Choroid plexus epithelial cell (primary cell): ENCODE results near the gene THAP4.

Source experiments
- DNase-seq: peaks from one replicate; pipeline ENCODE4 v3.0.0-alpha.2; 2010; ENCODE audit warnings: low read depth
- H3K4me3 ChIP-seq: 2 replicates; pipeline ENCODE4 v1.5.1; 2011; ENCODE audit warnings: low read depth, mild to moderate bottlenecking, control low read depth, low read length, moderate library complexity
- TF ChIP-seq, protein P1 (sequence below): conservative IDR thresholded peaks from 2 replicates; pipeline ENCODE4 v1.5.1; 2011; ENCODE audit warnings: low read depth, mild to moderate bottlenecking, control low read depth, inconsistent platforms, low read length, moderate library complexity

The THAP4 gene

DNA sequence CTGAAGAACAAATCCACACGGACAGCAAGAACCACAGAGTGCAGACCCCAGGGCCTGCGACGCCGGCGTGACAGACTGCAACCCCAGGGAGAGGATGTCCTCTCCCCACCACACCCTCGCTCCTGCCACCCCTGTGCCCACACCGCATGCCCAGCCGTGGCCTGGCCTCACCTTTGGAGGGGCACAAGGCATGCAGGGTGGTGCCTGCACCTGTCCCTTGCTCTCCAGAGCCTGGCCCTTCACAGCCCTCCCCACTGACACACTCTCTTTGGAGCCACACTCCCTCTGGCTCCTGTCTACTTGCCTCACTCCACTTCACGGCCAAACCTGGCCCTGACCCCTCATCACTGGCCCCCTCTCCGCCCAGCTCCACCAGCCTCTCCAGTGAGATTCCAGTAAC, 9.3 kb downstream of the THAP4 start:
- DNase-seq = no peak
- no peak overlapping the region for H3K4me3 ChIP-seq
- TF ChIP-seq, protein P1, sequence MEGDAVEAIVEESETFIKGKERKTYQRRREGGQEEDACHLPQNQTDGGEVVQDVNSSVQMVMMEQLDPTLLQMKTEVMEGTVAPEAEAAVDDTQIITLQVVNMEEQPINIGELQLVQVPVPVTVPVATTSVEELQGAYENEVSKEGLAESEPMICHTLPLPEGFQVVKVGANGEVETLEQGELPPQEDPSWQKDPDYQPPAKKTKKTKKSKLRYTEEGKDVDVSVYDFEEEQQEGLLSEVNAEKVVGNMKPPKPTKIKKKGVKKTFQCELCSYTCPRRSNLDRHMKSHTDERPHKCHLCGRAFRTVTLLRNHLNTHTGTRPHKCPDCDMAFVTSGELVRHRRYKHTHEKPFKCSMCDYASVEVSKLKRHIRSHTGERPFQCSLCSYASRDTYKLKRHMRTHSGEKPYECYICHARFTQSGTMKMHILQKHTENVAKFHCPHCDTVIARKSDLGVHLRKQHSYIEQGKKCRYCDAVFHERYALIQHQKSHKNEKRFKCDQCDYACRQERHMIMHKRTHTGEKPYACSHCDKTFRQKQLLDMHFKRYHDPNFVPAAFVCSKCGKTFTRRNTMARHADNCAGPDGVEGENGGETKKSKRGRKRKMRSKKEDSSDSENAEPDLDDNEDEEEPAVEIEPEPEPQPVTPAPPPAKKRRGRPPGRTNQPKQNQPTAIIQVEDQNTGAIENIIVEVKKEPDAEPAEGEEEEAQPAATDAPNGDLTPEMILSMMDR = no peak

DNA sequence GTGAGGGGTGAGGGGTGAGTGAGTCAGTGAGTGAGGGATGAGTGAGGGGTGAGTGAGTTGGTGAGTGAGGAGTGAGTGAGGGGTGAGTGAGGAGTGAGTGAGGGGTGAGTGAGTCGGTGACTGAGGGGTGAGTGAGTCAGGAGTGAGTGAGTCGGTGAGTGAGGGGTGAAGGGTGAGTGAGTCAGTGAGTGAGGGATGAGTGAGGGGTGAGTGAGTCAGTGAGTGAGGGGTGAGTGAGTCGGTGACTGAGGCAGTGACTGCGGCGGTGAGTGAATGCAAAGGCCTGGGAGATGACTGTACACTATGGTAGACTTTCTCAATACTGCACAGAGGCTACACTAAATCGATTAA, 16.6 kb downstream of the THAP4 start:
- no peak overlapping the region for H3K4me3 ChIP-seq
- TF ChIP-seq, protein P1 = no peak
- DNase-seq = peak; percentile 40

DNA sequence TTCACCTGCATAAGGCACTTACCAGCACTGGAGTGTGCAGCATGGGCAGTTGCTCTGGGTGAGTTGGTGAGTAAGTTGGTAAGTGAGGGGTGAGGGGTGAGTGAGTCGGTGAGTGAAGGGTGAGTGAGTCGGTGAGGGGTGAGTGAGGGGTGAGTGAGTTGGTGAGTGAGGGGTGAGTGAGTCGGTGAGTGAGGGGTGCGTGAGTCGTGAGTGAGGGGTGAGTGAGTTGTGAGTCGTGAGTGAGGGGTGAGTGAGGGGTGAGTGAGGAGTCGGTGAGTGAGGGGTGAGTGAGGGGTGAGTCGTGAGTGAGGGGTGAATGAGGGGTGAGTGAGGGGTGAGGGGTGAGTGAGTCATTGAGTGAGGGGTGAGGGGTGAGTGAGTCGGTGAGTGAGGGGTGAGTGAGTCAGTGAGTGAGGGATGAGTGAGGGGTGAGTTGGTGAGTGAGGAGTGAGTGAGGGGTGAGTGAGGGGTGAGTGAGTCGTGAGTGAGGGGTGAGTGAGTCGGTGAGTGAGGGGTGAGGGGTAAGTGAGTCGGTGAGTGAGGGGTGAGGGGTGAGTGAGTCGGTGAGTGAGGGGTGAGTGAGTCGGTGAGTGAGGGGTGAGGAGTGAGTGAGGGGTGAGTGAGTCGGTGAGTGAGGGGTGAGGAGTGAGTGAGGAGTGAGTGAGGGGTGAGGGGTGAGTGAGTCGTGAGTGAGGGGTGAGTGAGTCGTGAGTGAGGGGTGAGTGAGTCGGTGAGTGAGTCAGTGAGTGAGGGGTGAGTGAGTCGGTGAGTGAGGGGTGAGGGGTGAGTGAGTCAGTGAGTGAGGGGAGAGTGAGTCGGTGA, 17.1 kb downstream of the THAP4 start:
- H3K4me3 ChIP-seq = no peak overlapping the region
- no peak for DNase-seq
- TF ChIP-seq, protein P1 = no peak

DNA sequence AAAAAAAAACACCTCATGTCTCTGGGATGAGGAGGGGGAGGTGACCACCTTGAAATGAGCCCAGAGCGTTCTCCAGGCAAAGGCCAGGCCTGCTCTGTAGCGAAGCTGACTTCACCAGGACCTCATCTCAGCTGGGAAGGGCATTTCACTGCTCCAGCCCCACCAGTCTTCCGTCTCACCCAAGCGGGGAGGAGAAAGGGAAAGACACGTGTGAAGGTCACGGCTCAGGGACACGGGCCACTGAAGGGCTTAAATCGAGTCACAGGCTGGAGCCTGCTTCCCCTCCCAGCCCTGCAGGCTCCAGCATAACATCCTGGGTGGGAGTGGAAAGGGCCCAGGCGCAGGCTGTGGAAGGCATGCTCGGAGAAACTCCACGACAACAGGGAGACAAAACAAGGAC, 18.1 kb downstream of the THAP4 start:
- H3K4me3 ChIP-seq = no peak overlapping the region
- TF ChIP-seq, protein P1 = no peak
- DNase-seq = no peak

DNA sequence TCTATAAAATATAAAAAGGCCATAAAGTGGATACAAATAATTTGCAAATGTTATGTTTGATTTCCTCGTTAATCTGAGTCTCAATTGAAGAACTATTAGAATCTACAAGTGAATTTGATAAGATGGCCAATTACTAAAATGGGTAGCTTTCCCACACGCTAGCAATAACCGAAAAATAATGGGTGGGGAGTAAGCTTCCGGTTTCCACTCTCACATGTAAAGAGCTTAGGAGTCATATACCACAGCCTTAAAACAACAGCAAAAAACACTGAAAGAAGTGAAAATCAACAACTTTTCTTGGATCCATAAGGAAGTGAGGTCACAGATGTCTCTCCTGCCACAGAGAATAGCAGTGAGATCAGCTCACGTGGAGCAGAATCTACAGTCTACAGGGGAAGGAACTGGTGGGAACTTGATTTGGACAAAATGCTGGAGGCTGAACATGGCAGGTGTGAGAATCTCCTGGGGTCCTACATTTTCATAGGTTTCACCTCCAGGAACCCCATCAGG, 18.6 kb downstream of the THAP4 start:
- H3K4me3 ChIP-seq = no peak overlapping the region
- TF ChIP-seq, protein P1 = no peak
- no peak for DNase-seq

DNA sequence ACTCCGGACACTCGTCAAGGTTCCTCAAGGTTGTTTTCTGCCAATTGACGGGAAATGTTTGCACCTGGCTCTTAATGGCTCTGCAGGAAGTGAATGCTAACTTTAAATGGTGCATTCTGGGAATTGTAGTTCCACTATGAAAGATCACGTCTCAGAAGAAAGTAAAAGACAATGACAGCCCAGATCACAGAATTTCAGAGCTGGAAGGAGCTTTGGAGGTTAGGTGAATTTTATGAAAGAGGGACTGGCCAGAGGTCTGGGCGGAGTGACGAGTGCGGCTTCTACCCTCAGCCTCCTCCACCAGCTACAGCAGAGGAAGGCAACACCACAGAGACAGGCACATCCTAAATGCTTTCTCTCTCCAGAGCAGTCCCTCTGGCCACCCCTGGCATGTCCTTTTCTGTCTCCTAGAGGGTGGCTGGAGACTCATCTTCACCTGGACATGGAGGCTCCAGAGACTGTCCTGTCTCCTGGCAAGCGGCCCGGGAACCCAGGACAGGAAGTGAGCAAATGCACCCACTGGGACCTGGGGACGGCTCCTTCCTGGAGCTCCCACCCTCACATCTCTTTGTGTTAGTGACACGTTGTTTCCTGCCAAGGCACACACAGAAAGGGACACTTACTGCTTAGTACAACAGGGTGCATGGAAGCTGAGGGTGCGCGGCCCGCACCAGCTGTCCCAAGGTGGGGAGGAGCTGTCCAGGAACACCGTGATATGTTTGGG, 19.4 kb downstream of the THAP4 start:
- DNase-seq = peak; percentile 41
- TF ChIP-seq, protein P1 = no peak
- H3K4me3 ChIP-seq = peak overlapping the region; percentile 37
